ENCODE measurements around the gene SMG6.

SMG6 gene

GRCh38 chr17:2067608-2068024, 236.0 kb downstream of the SMG6 start:
- Histone ChIP-seq H3K9me3 (ENCODE audit: control insufficient read depth in 2 of 2, low read length in 2 of 2) (no peaks in the 10 kb centered on the region), H3K4me1 (ENCODE audit: control insufficient read depth, insufficient read depth, low read length) (peaks cover 55% of the 10 kb centered on the region), H3K27me3 (ENCODE audit: control insufficient read depth in 1 of 2, insufficient read depth in 2 of 2, low read length in 2 of 2) (peaks cover 4% of the 10 kb centered on the region in 2 donors), H3K36me3 (ENCODE audit: control insufficient read depth in 2 of 2, insufficient read depth in 2 of 2, low read length in 2 of 2) (peaks cover 32 to 48% of the 10 kb centered on the region in 2 donors), H3K9ac (ENCODE audit: low read length in 2 of 2) (no peak overlapping the region), H3K4me3 (ENCODE audit: low read length in 2 of 2) (no peak overlapping the region), H3K27ac (ENCODE audit: low read length) (peak overlapping the region; percentile 62)

GRCh38 chr17:2067048-2067561, 236.5 kb downstream of the SMG6 start:
- Histone ChIP-seq H3K36me3 (ENCODE audit: control insufficient read depth in 2 of 2, insufficient read depth in 2 of 2, low read length in 2 of 2) (peaks cover 32 to 48% of the 10 kb centered on the region in 2 donors), H3K9ac (ENCODE audit: low read length in 2 of 2) (no peak overlapping the region), H3K27ac (ENCODE audit: low read length) (peak overlapping the region; percentile 62), H3K4me3 (ENCODE audit: low read length in 2 of 2) (no peak overlapping the region), H3K9me3 (ENCODE audit: control insufficient read depth in 2 of 2, low read length in 2 of 2) (no peaks in the 10 kb centered on the region), H3K27me3 (ENCODE audit: control insufficient read depth in 1 of 2, insufficient read depth in 2 of 2, low read length in 2 of 2) (peaks cover 4% of the 10 kb centered on the region in 2 donors), H3K4me1 (ENCODE audit: control insufficient read depth, insufficient read depth, low read length) (peaks cover 57% of the 10 kb centered on the region)

- Histone ChIP-seq H3K27me3 (ENCODE audit: control insufficient read depth in 1 of 2, insufficient read depth in 2 of 2, low read length in 2 of 2) (peaks cover 4 to 6% of the 10 kb centered on the region in 2 donors), H3K9me3 (ENCODE audit: control insufficient read depth in 2 of 2, low read length in 2 of 2) (no peaks in the 10 kb centered on the region), H3K9ac (ENCODE audit: low read length in 2 of 2) (no peak overlapping the region), H3K4me3 (ENCODE audit: low read length in 2 of 2) (no peak overlapping the region), H3K36me3 (ENCODE audit: control insufficient read depth in 2 of 2, insufficient read depth in 2 of 2, low read length in 2 of 2) (peaks cover 32 to 51% of the 10 kb centered on the region in 2 donors), H3K27ac (ENCODE audit: low read length) (peak overlapping the region; percentile 62), H3K4me1 (ENCODE audit: control insufficient read depth, insufficient read depth, low read length) (peaks cover 59% of the 10 kb centered on the region)
Observed at GRCh38 chr17:2065949-2066400, 237.6 kb downstream of the SMG6 start.

- Histone ChIP-seq H3K27ac (ENCODE audit: low read length) (peak overlapping the region; percentile 62), H3K9ac (ENCODE audit: low read length in 2 of 2) (no peak overlapping the region)
Observed at GRCh38 chr17:2064980-2065785, 238.4 kb downstream of the SMG6 start.

GRCh38 chr17:2064520-2064971, 239.0 kb downstream of the SMG6 start:
- H3K9ac ChIP-seq (ENCODE audit: low read length in 2 of 2) = no peak overlapping the region
- H3K9me3 ChIP-seq (ENCODE audit: control insufficient read depth in 2 of 2, low read length in 2 of 2) = no peaks in the 10 kb centered on the region
- H3K4me3 ChIP-seq (ENCODE audit: low read length in 2 of 2) = no peak overlapping the region
- peaks cover 4 to 9% of the 10 kb centered on the region in 2 donors for H3K27me3 ChIP-seq (ENCODE audit: control insufficient read depth in 1 of 2, insufficient read depth in 2 of 2, low read length in 2 of 2)
- H3K36me3 ChIP-seq (ENCODE audit: control insufficient read depth in 2 of 2, insufficient read depth in 2 of 2, low read length in 2 of 2) = peaks cover 34 to 42% of the 10 kb centered on the region in 2 donors
- H3K4me1 ChIP-seq (ENCODE audit: control insufficient read depth, insufficient read depth, low read length) = peaks cover 69% of the 10 kb centered on the region
- peak overlapping the region; percentile 74 for H3K27ac ChIP-seq (ENCODE audit: low read length)

More at GRCh38 chr17:2064980-2065785, 238.4 kb downstream of the SMG6 start:
- Histone ChIP-seq H3K27me3 (ENCODE audit: control insufficient read depth in 1 of 2, insufficient read depth in 2 of 2, low read length in 2 of 2) (peaks cover 4 to 9% of the 10 kb centered on the region in 2 donors), H3K9me3 (ENCODE audit: control insufficient read depth in 2 of 2, low read length in 2 of 2) (no peaks in the 10 kb centered on the region), H3K4me3 (ENCODE audit: low read length in 2 of 2) (no peak overlapping the region), H3K36me3 (ENCODE audit: control insufficient read depth in 2 of 2, insufficient read depth in 2 of 2, low read length in 2 of 2) (peaks cover 34 to 43% of the 10 kb centered on the region in 2 donors), H3K4me1 (ENCODE audit: control insufficient read depth, insufficient read depth, low read length) (peaks cover 64% of the 10 kb centered on the region)

- H3K27ac ChIP-seq (ENCODE audit: low read length) = peak overlapping the region; percentile 74
- no peaks in the 10 kb centered on the region for H3K9me3 ChIP-seq (ENCODE audit: control insufficient read depth in 2 of 2, low read length in 2 of 2)
- H3K4me3 ChIP-seq (ENCODE audit: low read length in 2 of 2) = no peak overlapping the region
- peaks cover 73% of the 10 kb centered on the region for H3K4me1 ChIP-seq (ENCODE audit: control insufficient read depth, insufficient read depth, low read length)
- peaks cover 4 to 9% of the 10 kb centered on the region in 2 donors for H3K27me3 ChIP-seq (ENCODE audit: control insufficient read depth in 1 of 2, insufficient read depth in 2 of 2, low read length in 2 of 2)
- H3K9ac ChIP-seq (ENCODE audit: low read length in 2 of 2) = peak overlapping the region in 1 of 2 donors; percentile 13
- H3K36me3 ChIP-seq (ENCODE audit: control insufficient read depth in 2 of 2, insufficient read depth in 2 of 2, low read length in 2 of 2) = peaks cover 34 to 42% of the 10 kb centered on the region in 2 donors
Observed at GRCh38 chr17:2064147-2064489, 239.5 kb downstream of the SMG6 start.

GRCh38 chr17:2063261-2064146, 240.1 kb downstream of the SMG6 start:
- Histone ChIP-seq H3K4me3 (ENCODE audit: low read length in 2 of 2) (no peak overlapping the region), H3K4me1 (ENCODE audit: control insufficient read depth, insufficient read depth, low read length) (peaks cover 71% of the 10 kb centered on the region), H3K36me3 (ENCODE audit: control insufficient read depth in 2 of 2, insufficient read depth in 2 of 2, low read length in 2 of 2) (peaks cover 34 to 38% of the 10 kb centered on the region in 2 donors), H3K27ac (ENCODE audit: low read length) (peak overlapping the region; percentile 74), H3K27me3 (ENCODE audit: control insufficient read depth in 1 of 2, insufficient read depth in 2 of 2, low read length in 2 of 2) (peaks cover 7 to 9% of the 10 kb centered on the region in 2 donors), H3K9me3 (ENCODE audit: control insufficient read depth in 2 of 2, low read length in 2 of 2) (no peaks in the 10 kb centered on the region), H3K9ac (ENCODE audit: low read length in 2 of 2) (peak overlapping the region in 1 of 2 donors; percentile 13)

- Histone ChIP-seq H3K36me3 (ENCODE audit: control insufficient read depth in 2 of 2, insufficient read depth in 2 of 2, low read length in 2 of 2) (peaks cover 29 to 34% of the 10 kb centered on the region in 2 donors), H3K27me3 (ENCODE audit: control insufficient read depth in 1 of 2, insufficient read depth in 2 of 2, low read length in 2 of 2) (peaks cover 9 to 15% of the 10 kb centered on the region in 2 donors), H3K9ac (ENCODE audit: low read length in 2 of 2) (no peak overlapping the region), H3K4me3 (ENCODE audit: low read length in 2 of 2) (no peak overlapping the region), H3K4me1 (ENCODE audit: control insufficient read depth, insufficient read depth, low read length) (peaks cover 64% of the 10 kb centered on the region), H3K9me3 (ENCODE audit: control insufficient read depth in 2 of 2, low read length in 2 of 2) (no peaks in the 10 kb centered on the region), H3K27ac (ENCODE audit: low read length) (peak overlapping the region; percentile 74)
Observed at GRCh38 chr17:2062571-2063183, 240.9 kb downstream of the SMG6 start.

- H3K27ac ChIP-seq (ENCODE audit: low read length) = peak overlapping the region; percentile 74
- no peak overlapping the region for H3K4me3 ChIP-seq (ENCODE audit: low read length in 2 of 2)
- H3K9me3 ChIP-seq (ENCODE audit: control insufficient read depth in 2 of 2, low read length in 2 of 2) = no peaks in the 10 kb centered on the region
- peaks cover 9 to 21% of the 10 kb centered on the region in 2 donors for H3K27me3 ChIP-seq (ENCODE audit: control insufficient read depth in 1 of 2, insufficient read depth in 2 of 2, low read length in 2 of 2)
- peak overlapping the region in 1 of 2 donors; percentile 21 for H3K9ac ChIP-seq (ENCODE audit: low read length in 2 of 2)
- H3K4me1 ChIP-seq (ENCODE audit: control insufficient read depth, insufficient read depth, low read length) = peaks cover 53% of the 10 kb centered on the region
- peaks cover 29 to 32% of the 10 kb centered on the region in 2 donors for H3K36me3 ChIP-seq (ENCODE audit: control insufficient read depth in 2 of 2, insufficient read depth in 2 of 2, low read length in 2 of 2)
Observed at GRCh38 chr17:2061441-2061958, 242.1 kb downstream of the SMG6 start.
